ENCODE results near the gene HESX1.

Gene HESX1

GRCh38 chr3:57199895-57200297 lies at the start of gene HESX1:
HESX1 (minus strand) TSS chr3:57199978; CDS start chr3:57199918, 60 bp downstream.
- no peak for DNase-seq

- no peak for DNase-seq
These were observed 45.2 kb upstream of the HESX1 start for GRCh38 chr3:57244946-57245345.

- DNase-seq = no peak
These were observed 35.1 kb upstream of the HESX1 start for GRCh38 chr3:57234613-57235575.

- no peak for DNase-seq
These were observed 34.0 kb upstream of the HESX1 start for GRCh38 chr3:57233799-57234198.

GRCh38 chr3:57230006-57230405 lies 30.2 kb upstream of the HESX1 start:
- DNase-seq = no peak

GRCh38 chr3:57227930-57228751 lies 28.4 kb upstream of the HESX1 start:
- DNase-seq = peak; percentile 24

GRCh38 chr3:57227204-57227929 lies 27.6 kb upstream of the HESX1 start, which contains the start of gene APPL1:
APPL1 (plus strand) TSS chr3:57227729; CDS start chr3:57227884, 155 bp downstream.
- DNase-seq = peak; percentile 91

- no peak for DNase-seq
These were observed 26.4 kb upstream of the HESX1 start for GRCh38 chr3:57226176-57226575.

GRCh38 chr3:57224856-57225255 lies 25.1 kb upstream of the HESX1 start:
- DNase-seq = no peak

- no peak for DNase-seq
These were observed 22.1 kb upstream of the HESX1 start for GRCh38 chr3:57221883-57222282.

- no peak for DNase-seq
These were observed 6.6 kb upstream of the HESX1 start for GRCh38 chr3:57206423-57206822.

GRCh38 chr3:57194641-57195040 lies 5.1 kb downstream of the HESX1 start:
- DNase-seq = no peak

- no peak for DNase-seq
These were observed 7.8 kb downstream of the HESX1 start for GRCh38 chr3:57192028-57192427.

- no peak for DNase-seq
These were observed 15.3 kb downstream of the HESX1 start for GRCh38 chr3:57184526-57184925.

GRCh38 chr3:57179580-57180410 lies 20.0 kb downstream of the HESX1 start:
- DNase-seq = peak; percentile 36

- no peak for DNase-seq
These were observed 23.7 kb downstream of the HESX1 start for GRCh38 chr3:57176045-57176444.

GRCh38 chr3:57173687-57174086 lies 26.1 kb downstream of the HESX1 start:
- no peak for DNase-seq

- DNase-seq = no peak
These were observed 28.8 kb downstream of the HESX1 start for GRCh38 chr3:57170946-57171345.

- DNase-seq = peak; percentile 62
These were observed 29.7 kb downstream of the HESX1 start for GRCh38 chr3:57169872-57170623.

GRCh38 chr3:57169108-57169507 lies 30.7 kb downstream of the HESX1 start:
- no peak for DNase-seq

- no peak for DNase-seq
These were observed 31.6 kb downstream of the HESX1 start for GRCh38 chr3:57168151-57168550.

Data from GDM1 (cell line).